K562 (cell line): ENCODE measurements around the gene ASF1B. TPM values are rescaled to one million over a fixed set of nuclear protein-coding genes. Genes with fewer than 3 reads are reported as not detected.

Experiments
- ATAC-seq: fragments of 200-7000 bp; cut with Tn5 transposase; 3 replicates; pipeline ENCODE4 v1.9.1; 2020; ENCODE audit warnings: moderate library complexity
- BruUV-seq: library from RNA; stranded (reverse); fragments of 400-500 nt; replicated peaks from 2 replicates; lab custom pipeline; 2021; lab: Mats Ljungman, UMichigan
- CTCF ChIA-PET: fragments of 300-600 bp; formaldehyde crosslinking; extraction: SDS; loops from one replicate; lab custom pipeline; 2021; ENCODE audit warnings: low intra/inter-chr PET ratio; lab: Yijun Ruan, JAX
- POLR2A ChIA-PET: fragments of 300-600, 350-650 bp; sonication (Branson Sonifier 250); formaldehyde crosslinking; extraction: SDS; loops from one replicate; lab custom pipeline; 2021; ENCODE audit warnings: antibody characterized with exemption, inconsistent platforms; lab: Yijun Ruan, JAX
- DNase-seq, 4 experiments: peaks; one replicate each; pipeline versions ENCODE4 v3.0.0 to v3.0.0-alpha.2; 2011 to 2018; ENCODE audit warnings: low spot score in 3 of 4, mixed read lengths in 3 of 4; ENCODE audit errors: extremely low read depth in 1 of 4
- FAIRE-seq: peaks from 2 replicates; lab custom pipeline; 2011; peaks lifted over from hg19 to GRCh38; lab: Jason Lieb, UNC
- H2AFZ ChIP-seq: 2 replicates; pipeline ENCODE4 v1.6.0; 2011; ENCODE audit warnings: low read depth, low read length, control low read depth, inconsistent platforms
- H3K27ac ChIP-seq: fragments of 200-600 bp; 3 replicates; pipeline ENCODE4 v1.8.0; 2011; ENCODE audit warnings: low read depth, mild to moderate bottlenecking, control low read depth, inconsistent platforms, low read length, moderate library complexity, mixed read lengths; ENCODE audit errors: extremely low read depth
- H3K27me3 ChIP-seq, 2 experiments: fragments of 300-600 bp in 1 of 2; 2 replicates in 1 of 2; 3 replicates in 1 of 2; pipeline versions ENCODE4 v1.6.0 to v1.8.0; 2011; ENCODE audit warnings: inconsistent platforms in 2 of 2, low read length in 2 of 2, mild to moderate bottlenecking in 1 of 2, mixed read lengths in 1 of 2, moderate library complexity in 1 of 2; ENCODE audit not compliant: control insufficient read depth in 2 of 2, insufficient read depth in 2 of 2
- H3K36me3 ChIP-seq: fragments of 300-600 bp; 3 replicates; pipeline ENCODE4 v1.8.0; 2011; ENCODE audit warnings: mild to moderate bottlenecking, low read length, inconsistent platforms; ENCODE audit not compliant: control insufficient read depth, insufficient read depth
- H3K4me1 ChIP-seq, 2 experiments: fragments of 200-600 bp in 1 of 2; replicated peaks in 1 of 2; 2 replicates in 1 of 2; 3 replicates in 1 of 2; pipeline versions ENCODE4 v1.5.1 to v1.8.0; 2011; ENCODE audit warnings: inconsistent platforms in 2 of 2, low read length in 2 of 2, mild to moderate bottlenecking in 1 of 2, mixed read lengths in 1 of 2, moderate library complexity in 1 of 2; ENCODE audit not compliant: control insufficient read depth in 2 of 2, insufficient read depth in 2 of 2
- H3K4me2 ChIP-seq: 2 replicates; pipeline ENCODE4 v1.6.1; 2011; ENCODE audit warnings: low read length, control low read depth, inconsistent platforms, mixed read lengths; ENCODE audit not compliant: insufficient read depth
- H3K4me3 ChIP-seq: fragments of 200-600 bp; sonication (generic), shearing (Covaris generic); 2 replicates; pipeline ENCODE4 v1.5.1; 2016; ENCODE audit warnings: control low read depth, inconsistent platforms
- H3K79me2 ChIP-seq: fragments of 200-600 bp; 3 replicates; pipeline ENCODE4 v1.8.0; 2011; ENCODE audit warnings: low read length, inconsistent platforms; ENCODE audit not compliant: control insufficient read depth, insufficient read depth
- H3K9ac ChIP-seq, 2 experiments: 2 replicates each; pipeline versions ENCODE4 v1.6.0 to v1.6.1; 2011; ENCODE audit warnings: low read depth in 2 of 2, low read length in 2 of 2, control low read depth in 1 of 2, inconsistent platforms in 1 of 2, mild to moderate bottlenecking in 1 of 2, mixed read lengths in 1 of 2; ENCODE audit not compliant: insufficient read depth in 1 of 2
- H3K9me1 ChIP-seq: one replicate; pipeline ENCODE4 v1.6.0; 2011; ENCODE audit warnings: inconsistent platforms, mild to moderate bottlenecking, low read length, moderate library complexity; ENCODE audit not compliant: control insufficient read depth, insufficient read depth
- H3K9me3 ChIP-seq: replicated peaks from 2 replicates; pipeline ENCODE4 v1.5.1; 2011; ENCODE audit warnings: low read depth, low read length, inconsistent platforms; ENCODE audit not compliant: control insufficient read depth, insufficient read depth
- H4K20me1 ChIP-seq: replicated peaks from 2 replicates; pipeline ENCODE4 v1.6.1; 2011; ENCODE audit warnings: low read length, inconsistent platforms, mixed read lengths; ENCODE audit not compliant: control insufficient read depth, insufficient read depth
- ETV1 ChIP-seq: fragments of 450-650 bp; conservative IDR thresholded peaks from 2 replicates; pipeline ENCODE4 v1.6.1; 2016; ENCODE audit warnings: missing genetic modification characterization, control low read depth, low read depth, missing compliant biosample characterization
- GABPA ChIP-seq: fragments of 200-800 bp; sonication (Bioruptor generic); conservative IDR thresholded peaks from 2 replicates; pipeline ENCODE4 v1.6.1; 2016; ENCODE audit warnings: low read depth, missing genetic modification characterization, missing compliant biosample characterization
- HNRNPUL1 ChIP-seq: fragments of 200-400 bp; formaldehyde crosslinking; IDR thresholded peaks from 2 replicates; pipeline ENCODE4 v1.6.1; 2017; ENCODE audit warnings: low read length
- ILK ChIP-seq: fragments of 450-650 bp; IDR thresholded peaks from 2 replicates; pipeline ENCODE4 v1.6.1; 2016; ENCODE audit warnings: missing genetic modification characterization, low read depth, mild to moderate bottlenecking, missing compliant biosample characterization, moderate library complexity, borderline replicate concordance
- KLF16 ChIP-seq: IDR thresholded peaks from 2 replicates; pipeline ENCODE4 v1.6.1; 2016; ENCODE audit warnings: antibody characterized with exemption
- MIER1 ChIP-seq: fragments of 450-650 bp; IDR thresholded peaks from 2 replicates; pipeline ENCODE4 v1.6.1; 2016; ENCODE audit warnings: antibody characterized with exemption, mild to moderate bottlenecking, low read depth
- MYBL2 ChIP-seq, 2 experiments: fragments of 450-650 bp in 1 of 2; sonication (generic) in 1 of 2; formaldehyde crosslinking in 1 of 2; IDR thresholded peaks; 2 replicates each; pipeline versions ENCODE4 v1.6.1 to v1.8.1; 2017 to 2022; ENCODE audit warnings: borderline replicate concordance in 1 of 2, inconsistent platforms in 1 of 2, low read depth in 1 of 2, mild to moderate bottlenecking in 1 of 2, missing genetic modification reagents in 1 of 2, moderate library complexity in 1 of 2
- MYC ChIP-seq, 2 experiments: fragments of 250-450 bp in 1 of 2; sonication (Bioruptor Pico) in 1 of 2; IDR thresholded peaks; 2 replicates each; pipeline versions ENCODE4 v1.5.1 to v1.6.1; 2012 to 2021; ENCODE audit warnings: low read depth in 2 of 2, borderline replicate concordance in 1 of 2, improper control_type of control experiment in 1 of 2, low read length in 1 of 2, mild to moderate bottlenecking in 1 of 2, moderate library complexity in 1 of 2
- NFRKB ChIP-seq: fragments of 450-650 bp; IDR thresholded peaks from 2 replicates; pipeline ENCODE4 v1.6.1; 2016; ENCODE audit warnings: low read depth
- SNIP1 ChIP-seq: fragments of 450-650 bp; IDR thresholded peaks from 2 replicates; pipeline ENCODE4 v1.7.1; 2017; ENCODE audit warnings: low read depth, mild to moderate bottlenecking
- SREBF1 ChIP-seq: fragments of 150-350 bp; IDR thresholded peaks from 2 replicates; pipeline ENCODE4 v1.6.1; 2014; ENCODE audit warnings: antibody characterized with exemption, low read depth, low read length, borderline replicate concordance
- SREBF2 ChIP-seq: sonication (generic); formaldehyde crosslinking; IDR thresholded peaks from 2 replicates; pipeline ENCODE4 v1.4.0; 2020; ENCODE audit warnings: mild to moderate bottlenecking, missing genetic modification reagents
- TARDBP ChIP-seq: fragments of 450-650 bp; IDR thresholded peaks from 2 replicates; pipeline ENCODE4 v1.6.1; 2016
- ZNF436 ChIP-seq: fragments of 250-450, 450-650 bp; sonication (Bioruptor Pico); formaldehyde crosslinking; IDR thresholded peaks from 2 replicates; pipeline ENCODE4 v1.7.0; 2020; ENCODE audit warnings: mild to moderate bottlenecking
- ZNF696 ChIP-seq: fragments of 250-450 bp; sonication (Bioruptor Pico); conservative IDR thresholded peaks from 2 replicates; pipeline ENCODE4 v1.4.0; 2020; ENCODE audit warnings: mild to moderate bottlenecking, moderate library complexity
- WGBS: fragments of 100-300 bp; shearing (Covaris generic); methylation state at CpG from one replicate; pipeline ENCODE4 v1.1.6; 2016; ENCODE audit warnings: low coverage, mixed read lengths; ENCODE audit not compliant: insufficient coverage; ENCODE audit errors: missing lambda C conversion rate; 5-methylcytosine and 5-hydroxymethylcytosine counted together
- in situ Hi-C: fragments of 300-500 bp; cut with MboI; formaldehyde crosslinking; loops from 4 replicates; pipeline ENCODE4 v1.15.0; 2018; ENCODE audit warnings: inconsistent platforms, mixed read lengths
- intact Hi-C: fragments of 100-400 bp; cut with micrococcal nuclease; formaldehyde crosslinking; loops from 2 replicates; pipeline ENCODE4 v1.14.2; 2022
- polyA plus RNA-seq, 8 experiments: library from polyadenylated mRNA; depleted of rRNA in 4 of 8; stranded (reverse) in 5 of 8; unstranded in 3 of 8; fragments of >200 nt; fragmentation: Nextera tagmentation in 2 of 8; fragmentation: Illumina TruSeq in 1 of 8; extraction: Ambion mirVana in 2 of 8; extraction: Trizol in 1 of 8; gene quantifications; 2 replicates each; pipeline versions ENCODE4 v1.2.1 to v1.2.3, GENCODE V29; 2011 to 2014; ENCODE audit warnings: inconsistent platforms in 1 of 8, missing spikeins in 1 of 8
- total RNA-seq, 7 experiments: library from RNA; depleted of rRNA in 6 of 7; stranded (reverse); fragments of >200 nt in 6 of 7; fragmentation: Illumina TruSeq in 2 of 7; extraction: Trizol in 2 of 7; gene quantifications; 2 replicates each; pipeline versions ENCODE4 v1.2.1 to v1.2.3, GENCODE V29; 2011 to 2021; ENCODE audit warnings: low replicate concordance in 1 of 7

ASF1B gene
- total and polyA plus RNA-seq, 9 of the 15 experiments (the other 6 are each of a cell fraction or from before 2014, with no cell fraction given): 6.0 to 69.4 (median 53.3) TPM

GRCh38 chr19:14110650-14111049 is 25.7 kb downstream of the ASF1B start:
- POLR2A ChIA-PET: interaction anchor here (0.7 kb wide), 1 partner anchor 240 kb away, joined by 3 read pairs; no protein-coding TSS in a partner anchor
- Histone ChIP-seq H3K4me3 (no peak overlapping the region), H4K20me1 (no peaks in the 10 kb centered on the region), H3K9ac (peak overlapping the region in 1 of 2 experiments; percentile 6; a peak in 1 of 4 replicates), H3K79me2 (peaks cover 8% of the 10 kb centered on the region), H3K4me2 (no peak overlapping the region), H3K36me3 (peaks cover 2% of the 10 kb centered on the region; the same call in 1 of the 3 replicates), H3K27ac (no peak overlapping the region), H3K9me3 (no peaks in the 10 kb centered on the region), H3K9me1 (peaks cover 4% of the 10 kb centered on the region), H3K4me1 (peaks cover 22 to 37% of the 10 kb centered on the region in 2 experiments; a peak in 4 of 5 replicates), H2AFZ (no peak overlapping the region), H3K27me3 (no peaks in the 10 kb centered on the region)
- in situ Hi-C loops: no loop called here
- 44% methylated on average over 2 of the region's 2 CpGs for WGBS
- ATAC-seq: no peak
- FAIRE-seq: no peak
- no peak for TF ChIP-seq MYBL2 (IDR thresholded peaks at IDR 0.05; ENCODE audit: low read depth)
- TF ChIP-seq MYBL2 (CRISPR knock-in tag; IDR thresholded peaks at IDR 0.05; ENCODE audit: borderline replicate concordance): no peak
- no peak for TF ChIP-seq ZNF436
- TF ChIP-seq SNIP1: no peak
- TF ChIP-seq HNRNPUL1: no peak
- TF ChIP-seq MYC (IDR thresholded peaks at IDR 0.05; ENCODE audit: low read depth, low read length): no peak
- TF ChIP-seq MYC (CRISPR knock-in tag; IDR thresholded peaks at IDR 0.05; ENCODE audit: borderline replicate concordance, low read depth): no peak
- TF ChIP-seq NFRKB: no peak
- no peak for TF ChIP-seq ETV1 (tag)
- no peak for TF ChIP-seq SREBF1
- TF ChIP-seq ZNF696 (CRISPR knock-in tag): no peak
- TF ChIP-seq GABPA (tag): no peak
- no peak for TF ChIP-seq MIER1
- no peak for TF ChIP-seq TARDBP
- no peak for TF ChIP-seq ILK (tag)
- no peak for TF ChIP-seq KLF16
- no peak for TF ChIP-seq SREBF2 (CRISPR knock-in tag)
- intact Hi-C loops: no loop called here
- DNase-seq: no peak
- BruUV-seq: no TSS peak
- CTCF ChIA-PET: no interaction called here
